Measurements from ENCODE around the gene MAPK14.
"Not testable (repeated sequence)": the region's sequence is repeated elsewhere in the genome, so short reads cannot be mapped to it uniquely, and the experiment has no call there.

The MAPK14 gene

GRCh38 chr6:36125575-36125974, 98.0 kb downstream of the MAPK14 start:
- no peak for DNase-seq

GRCh38 chr6:36126121-36126520, 98.5 kb downstream of the MAPK14 start:
- no peak for DNase-seq

- no peak for DNase-seq
These were observed 99.2 kb downstream of the MAPK14 start for GRCh38 chr6:36126553-36127458.

GRCh38 chr6:36127462-36128016, 99.9 kb downstream of the MAPK14 start:
- no peak for DNase-seq

GRCh38 chr6:36128073-36128472, 100.5 kb downstream of the MAPK14 start:
- DNase-seq = no peak

GRCh38 chr6:36128793-36129192, 101.2 kb downstream of the MAPK14 start:
- peak; percentile 26 for DNase-seq

- not testable (repeated sequence) for DNase-seq
These were observed 101.7 kb downstream of the MAPK14 start for GRCh38 chr6:36129334-36129733.

GRCh38 chr6:36129941-36130666, 102.5 kb downstream of the MAPK14 start, which contains the start of gene MAPK13:
MAPK13 (plus strand) TSS chr6:36130513; CDS start chr6:36130583, 70 bp downstream.
- DNase-seq = peak; percentile 90

- peak; percentile 90 for DNase-seq
These were observed 103.3 kb downstream of the MAPK14 start for GRCh38 chr6:36130667-36131510.

- peak; percentile 55 for DNase-seq
These were observed 104.1 kb downstream of the MAPK14 start for GRCh38 chr6:36131511-36132245.

- DNase-seq = no peak
These were observed 104.8 kb downstream of the MAPK14 start for GRCh38 chr6:36132246-36132895.

GRCh38 chr6:36133148-36133547, 105.5 kb downstream of the MAPK14 start:
- DNase-seq = no peak

- no peak for DNase-seq
These were observed 106.3 kb downstream of the MAPK14 start for GRCh38 chr6:36133912-36134311.

- no peak for DNase-seq
These were observed 107.6 kb downstream of the MAPK14 start for GRCh38 chr6:36135053-36135731.

GRCh38 chr6:36136034-36136433, 108.4 kb downstream of the MAPK14 start:
- DNase-seq = no peak

GRCh38 chr6:36136551-36136950, 108.9 kb downstream of the MAPK14 start:
- no peak for DNase-seq

GRCh38 chr6:36138667-36139066, 111.1 kb downstream of the MAPK14 start:
- no peak for DNase-seq

- no peak for DNase-seq
These were observed 111.8 kb downstream of the MAPK14 start for GRCh38 chr6:36139431-36139830.

- no peak for DNase-seq
These were observed 112.5 kb downstream of the MAPK14 start for GRCh38 chr6:36139991-36140710.

GRCh38 chr6:36141091-36141490, 113.5 kb downstream of the MAPK14 start:
- DNase-seq = no peak
